Measurements from ENCODE around the gene CCDC74A.
"Not testable (repeated sequence)": the region's sequence is repeated elsewhere in the genome, so short reads cannot be mapped to it uniquely, and the experiment has no call there.

The CCDC74A gene

GRCh38 chr2:131498321-131498973 is 29.2 kb upstream of the CCDC74A start:
- not testable (repeated sequence) for DNase-seq (ENCODE audit: low read depth in 2 of 3, low spot score in 2 of 3)

- not testable (repeated sequence) for DNase-seq (ENCODE audit: low read depth in 2 of 3, low spot score in 2 of 3)
These were observed 24.1 kb upstream of the CCDC74A start for GRCh38 chr2:131503587-131503986.

GRCh38 chr2:131504082-131504750 is 23.5 kb upstream of the CCDC74A start:
- not testable (repeated sequence) for DNase-seq (ENCODE audit: low read depth in 2 of 3, low spot score in 2 of 3)

- no peak for DNase-seq (ENCODE audit: low read depth in 2 of 3, low spot score in 2 of 3)
These were observed 18.1 kb upstream of the CCDC74A start for GRCh38 chr2:131509615-131510014.

- DNase-seq (ENCODE audit: low read depth in 2 of 3, low spot score in 2 of 3): not testable (repeated sequence)
These were observed 16.3 kb upstream of the CCDC74A start for GRCh38 chr2:131511291-131511968.

GRCh38 chr2:131511969-131512870 is 15.5 kb upstream of the CCDC74A start:
- DNase-seq (ENCODE audit: low read depth in 2 of 3, low spot score in 2 of 3): not testable (repeated sequence)

- DNase-seq (ENCODE audit: low read depth in 2 of 3, low spot score in 2 of 3): not testable (repeated sequence)
These were observed 13.1 kb upstream of the CCDC74A start for GRCh38 chr2:131514408-131515166.

GRCh38 chr2:131515235-131515634 is 12.5 kb upstream of the CCDC74A start:
- DNase-seq (ENCODE audit: low read depth in 2 of 3, low spot score in 2 of 3): not testable (repeated sequence)

GRCh38 chr2:131516011-131516410 is 11.7 kb upstream of the CCDC74A start:
- no peak for DNase-seq (ENCODE audit: low read depth in 2 of 3, low spot score in 2 of 3)

GRCh38 chr2:131516621-131517020 is 11.1 kb upstream of the CCDC74A start:
- not testable (repeated sequence) for DNase-seq (ENCODE audit: low read depth in 2 of 3, low spot score in 2 of 3)

GRCh38 chr2:131517106-131517831 is 10.4 kb upstream of the CCDC74A start:
- DNase-seq (ENCODE audit: low read depth in 2 of 3, low spot score in 2 of 3): no peak

GRCh38 chr2:131517856-131518255 is 9.8 kb upstream of the CCDC74A start:
- not testable (repeated sequence) for DNase-seq (ENCODE audit: low read depth in 2 of 3, low spot score in 2 of 3)

- DNase-seq (ENCODE audit: low read depth in 2 of 3, low spot score in 2 of 3): not testable (repeated sequence)
These were observed 9.2 kb upstream of the CCDC74A start for GRCh38 chr2:131518531-131518930.

GRCh38 chr2:131519466-131519865 is 8.2 kb upstream of the CCDC74A start:
- DNase-seq (ENCODE audit: low read depth in 2 of 3, low spot score in 2 of 3): no peak

GRCh38 chr2:131519871-131520470 is 7.7 kb upstream of the CCDC74A start:
- not testable (repeated sequence) for DNase-seq (ENCODE audit: low read depth in 2 of 3, low spot score in 2 of 3)

- no peak for DNase-seq (ENCODE audit: low read depth in 2 of 3, low spot score in 2 of 3)
These were observed 7.2 kb upstream of the CCDC74A start for GRCh38 chr2:131520526-131520925.

GRCh38 chr2:131521524-131521923 is 6.2 kb upstream of the CCDC74A start:
- not testable (repeated sequence) for DNase-seq (ENCODE audit: low read depth in 2 of 3, low spot score in 2 of 3)

GRCh38 chr2:131521961-131522781 is 5.5 kb upstream of the CCDC74A start:
- DNase-seq (ENCODE audit: low read depth in 2 of 3, low spot score in 2 of 3): no peak
